AG20443 (cell line): ENCODE measurements around the gene SLC10A1.
"Not testable (repeated sequence)": the region's sequence is repeated elsewhere in the genome, so short reads cannot be mapped to it uniquely, and the experiment has no call there.

Experiments used
- DNase-seq: peaks from one replicate; pipeline ENCODE4 v3.0.0; 2012; ENCODE audit warnings: low spot score, mixed read lengths

Gene SLC10A1

DNA sequence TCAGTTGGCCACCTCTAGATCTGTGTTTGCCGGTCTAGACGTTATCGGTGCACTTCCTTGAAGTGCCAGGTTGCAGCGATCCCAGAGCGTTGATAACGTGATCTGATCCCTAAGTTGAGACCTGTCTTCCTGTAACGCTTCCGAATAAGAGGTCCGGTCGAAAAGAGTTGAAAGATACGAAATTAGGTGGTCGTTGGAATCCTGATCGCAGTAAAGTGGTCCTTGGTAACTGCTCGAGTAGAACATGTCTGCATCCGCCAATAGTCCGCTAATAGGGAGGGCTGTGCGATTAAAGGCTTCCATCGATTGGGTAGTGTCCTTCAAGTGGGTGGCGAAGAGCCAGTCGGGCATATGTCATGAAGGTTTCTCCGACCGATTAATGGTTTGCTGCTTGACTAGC lies 27.4 kb downstream of the SLC10A1 start:
- DNase-seq: no peak

DNA sequence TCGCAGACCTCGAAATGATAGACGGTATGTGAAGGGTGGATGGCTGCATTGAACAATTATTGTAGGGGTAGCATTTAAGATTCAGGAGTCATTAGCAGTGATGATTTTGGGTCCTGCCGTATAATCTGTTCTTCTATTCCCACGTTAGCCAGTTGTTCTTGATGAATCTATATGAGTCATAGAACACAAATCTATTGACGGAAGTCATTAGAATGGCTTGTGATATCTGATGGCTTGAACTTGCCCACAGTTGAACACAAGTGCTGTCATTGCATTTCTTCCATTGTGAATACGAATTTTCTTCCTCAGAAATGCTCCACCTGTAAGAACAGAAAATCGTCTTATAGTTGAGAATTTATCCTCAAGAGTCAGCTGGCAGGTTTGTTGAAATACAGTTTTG lies 28.2 kb downstream of the SLC10A1 start:
- no peak for DNase-seq

DNA sequence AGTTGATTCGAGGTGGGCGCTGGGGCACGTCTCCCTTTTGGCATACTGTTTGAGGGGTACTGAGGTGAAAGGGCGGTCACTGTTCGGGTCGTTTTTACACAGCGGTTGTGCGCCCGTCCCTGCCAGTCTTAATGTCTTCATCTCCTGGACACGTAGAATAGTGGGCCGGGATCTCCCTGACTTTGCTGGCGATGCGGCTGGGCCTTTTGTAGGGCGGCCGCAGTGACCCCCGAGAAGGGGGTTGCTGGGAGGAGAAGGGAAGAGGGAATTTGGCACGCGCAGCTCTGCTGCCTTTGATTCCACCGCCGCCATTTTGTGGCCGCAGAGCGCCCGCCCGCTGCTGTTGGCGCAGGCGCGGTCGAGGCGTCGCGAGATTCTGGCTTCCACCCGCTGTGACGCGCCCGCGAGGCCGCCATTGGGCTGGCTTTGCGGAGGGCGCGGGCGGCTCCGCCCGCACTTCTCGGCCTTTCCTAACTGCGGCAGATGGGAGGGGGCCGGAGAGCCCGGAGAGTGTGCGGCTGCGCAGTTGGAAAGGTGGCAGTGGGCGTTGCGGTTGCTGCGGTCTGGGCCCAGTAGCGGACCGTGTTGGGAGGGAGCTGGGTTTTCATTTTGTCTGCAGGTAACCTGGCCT lies 29.6 kb downstream of the SLC10A1 start:
- DNase-seq: peak; percentile 97

DNA sequence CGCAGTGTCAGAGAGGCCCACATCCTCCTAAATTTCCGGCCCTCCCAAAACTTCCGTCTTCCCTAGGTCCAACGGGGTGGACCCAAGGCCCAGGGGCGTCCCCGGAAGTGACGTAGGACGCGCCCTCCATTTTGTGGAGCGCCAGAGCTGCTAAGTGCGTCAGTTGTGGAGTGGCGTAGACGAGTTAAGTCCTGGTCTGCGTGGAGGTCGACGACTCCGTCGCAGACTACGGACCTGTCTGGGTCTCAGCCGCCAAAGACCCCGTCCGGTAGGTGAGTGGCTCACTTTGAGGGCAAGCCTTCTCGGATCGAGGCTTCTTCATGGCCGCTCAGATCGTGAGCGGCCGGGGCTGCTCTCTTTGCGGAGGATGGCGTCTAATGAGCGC lies 30.1 kb downstream of the SLC10A1 start, which contains the start of gene SRSF5:
Gene SRSF5 (plus strand): TSS at position 159 of the 385 bp plus-strand sequence. CDS start 1,015 bp downstream, outside the sequence.
- peak; percentile 96 for DNase-seq

DNA sequence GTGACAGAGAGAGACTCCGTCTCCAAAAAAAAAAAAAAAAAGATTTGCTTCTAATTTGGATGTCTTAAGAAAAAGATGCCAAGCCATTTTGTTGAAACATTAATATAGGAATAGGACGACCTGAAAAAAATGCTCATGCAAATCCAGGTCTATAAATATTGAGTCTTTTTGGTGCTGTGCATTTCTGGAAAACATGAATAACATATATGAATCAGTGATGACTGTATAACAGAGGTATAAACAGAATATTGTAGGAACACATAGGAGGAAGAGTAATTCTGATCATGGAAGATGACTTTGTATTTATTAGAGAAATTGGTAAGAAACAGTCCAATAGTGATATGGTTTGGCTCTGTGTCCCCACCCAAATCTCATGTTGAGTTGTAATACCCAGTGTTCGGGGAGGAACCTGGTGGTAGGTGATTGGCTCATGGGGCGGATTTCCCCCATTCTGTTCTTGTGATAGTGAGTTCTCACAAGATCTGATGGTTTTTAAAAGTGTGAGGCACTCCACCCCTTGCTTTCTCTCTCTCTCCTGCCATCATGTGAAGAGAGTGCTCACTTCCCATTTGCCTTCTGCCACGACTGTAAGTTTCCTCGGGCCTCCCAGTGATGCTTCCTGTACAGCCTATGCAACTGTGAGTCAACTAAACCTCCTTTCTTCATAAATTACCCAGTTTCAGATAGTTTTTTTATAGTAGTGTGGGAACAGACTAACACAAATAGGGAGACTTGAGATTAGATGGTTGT lies 33.1 kb downstream of the SLC10A1 start:
- DNase-seq: no peak

- no peak for DNase-seq
Measured at GRCh38 chr14:69760810-69761209, 36.2 kb downstream of the SLC10A1 start.

DNA sequence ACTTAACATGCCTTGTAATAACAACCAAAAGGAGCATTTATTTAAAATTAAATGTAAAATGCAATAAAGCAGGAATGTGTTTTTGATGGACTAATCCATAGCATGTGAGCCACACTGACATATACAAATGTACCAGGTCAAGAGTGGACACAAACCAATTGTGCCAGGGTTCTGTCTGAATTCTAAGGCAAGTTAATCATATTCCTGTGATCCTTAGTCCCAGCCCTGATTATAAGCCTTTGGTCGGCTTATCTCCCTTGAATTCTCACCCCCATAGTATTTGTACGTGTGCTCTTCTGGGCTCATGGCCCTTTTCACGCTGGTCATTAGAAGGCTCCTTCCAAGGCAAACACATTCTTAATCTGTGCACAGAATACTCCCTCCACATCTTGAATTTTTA lies 40.7 kb downstream of the SLC10A1 start:
- DNase-seq: no peak

DNA sequence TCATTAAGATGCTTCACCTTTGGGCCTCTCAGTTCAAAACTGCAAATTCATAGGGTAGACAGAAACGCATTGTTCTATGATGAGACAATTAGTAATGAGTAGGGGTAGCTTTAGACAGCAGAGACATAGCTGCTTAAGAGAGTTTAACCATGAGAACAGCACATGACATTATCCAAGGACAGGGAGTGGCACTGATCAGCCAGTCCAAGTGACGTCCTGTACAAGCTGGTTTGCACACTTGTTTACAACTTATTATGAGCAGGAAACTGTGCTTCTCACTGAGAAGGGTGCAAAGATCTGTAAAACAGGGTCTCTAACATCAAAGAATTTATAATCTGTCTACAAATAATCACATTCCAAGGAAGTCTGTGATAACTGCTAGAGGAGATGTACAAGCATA lies 41.3 kb downstream of the SLC10A1 start:
- no peak for DNase-seq

GRCh38 chr14:69755296-69755695 lies 41.7 kb downstream of the SLC10A1 start:
- no peak for DNase-seq

GRCh38 chr14:69754487-69754886 lies 42.6 kb downstream of the SLC10A1 start:
- DNase-seq: no peak

GRCh38 chr14:69753860-69754259 lies 43.2 kb downstream of the SLC10A1 start:
- no peak for DNase-seq

DNA sequence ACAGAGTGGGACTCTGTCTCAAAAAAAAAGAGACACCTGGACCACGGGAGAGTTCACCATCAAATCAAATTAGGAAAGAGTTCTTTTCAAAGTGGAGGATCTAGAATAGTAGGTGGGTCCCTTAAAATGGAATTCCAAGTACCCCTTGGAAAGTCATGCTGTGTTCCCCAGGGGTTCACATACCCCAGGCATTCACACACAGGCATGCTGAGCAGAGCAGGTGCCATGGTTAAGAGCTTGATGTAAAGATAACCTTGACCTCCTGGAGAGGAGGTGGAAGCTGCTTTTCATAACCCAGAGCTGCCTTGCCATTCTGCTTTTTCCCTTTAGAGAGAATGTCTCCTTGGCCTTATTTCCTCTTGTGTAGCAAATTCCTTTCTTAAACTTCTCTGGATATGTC lies 44.3 kb downstream of the SLC10A1 start:
- DNase-seq: no peak

DNA sequence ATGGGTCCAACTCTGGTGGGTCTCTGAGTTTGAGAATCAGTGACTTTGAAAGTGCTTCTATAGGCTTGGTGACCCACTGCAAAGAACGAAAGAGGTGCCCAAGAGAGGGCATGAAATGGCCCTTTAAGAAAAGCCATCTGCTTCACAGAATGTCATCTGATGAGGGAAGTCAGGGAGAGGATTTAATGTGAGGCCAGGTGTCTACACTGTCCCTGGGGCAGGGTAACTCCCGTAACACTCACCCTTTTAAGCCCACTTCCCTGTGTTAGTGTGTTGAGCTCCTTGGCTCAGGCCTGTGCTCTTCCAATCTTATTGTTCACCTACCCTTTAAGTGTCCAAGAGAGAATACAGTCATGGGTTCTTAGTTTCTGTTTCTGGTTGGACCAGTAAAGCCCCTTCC lies 46.5 kb downstream of the SLC10A1 start:
- DNase-seq: no peak

DNA sequence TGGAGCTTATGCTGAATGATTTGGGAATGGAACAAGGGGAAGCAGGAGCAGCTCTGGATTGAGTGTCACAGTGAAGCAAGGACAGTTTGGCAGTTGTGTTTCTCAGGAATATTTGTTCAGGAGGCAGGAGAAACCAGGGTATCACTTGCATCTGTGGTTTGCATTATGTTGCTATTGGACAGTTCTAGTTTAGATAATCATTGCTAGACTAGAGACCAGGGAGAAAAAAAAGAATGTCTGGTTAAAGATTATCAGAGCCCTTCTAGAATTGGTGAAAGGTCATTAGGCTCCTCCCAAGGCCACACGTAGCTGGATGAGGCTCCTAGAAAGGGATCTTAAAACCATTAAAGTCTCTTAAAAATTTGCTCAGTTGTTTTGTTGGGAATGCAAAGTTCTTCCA lies 47.1 kb downstream of the SLC10A1 start:
- DNase-seq: no peak

DNA sequence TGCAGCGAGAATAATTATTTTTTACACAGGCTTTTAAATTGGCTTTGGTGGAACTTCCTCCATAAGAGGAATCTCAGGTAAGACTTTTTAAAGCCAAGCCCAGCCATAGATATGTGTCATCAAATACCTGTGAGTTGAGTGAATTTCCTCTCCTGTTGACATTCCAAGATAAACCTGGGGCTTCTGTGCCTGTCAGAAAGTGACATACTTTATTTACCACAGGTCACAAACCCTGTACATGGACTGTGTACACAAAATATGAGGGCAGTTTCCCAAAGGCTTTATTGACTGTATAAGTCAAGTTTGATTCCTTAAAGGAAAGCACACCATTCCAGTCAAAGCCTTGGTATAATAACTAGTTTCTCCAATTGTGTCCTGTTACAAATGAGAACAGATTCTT lies 56.0 kb downstream of the SLC10A1 start:
- DNase-seq: no peak

- DNase-seq: not testable (repeated sequence)
Measured at GRCh38 chr14:69736405-69736804, 60.6 kb downstream of the SLC10A1 start.

- not testable (repeated sequence) for DNase-seq
Measured at GRCh38 chr14:69731919-69732598, 65.0 kb downstream of the SLC10A1 start.

DNA sequence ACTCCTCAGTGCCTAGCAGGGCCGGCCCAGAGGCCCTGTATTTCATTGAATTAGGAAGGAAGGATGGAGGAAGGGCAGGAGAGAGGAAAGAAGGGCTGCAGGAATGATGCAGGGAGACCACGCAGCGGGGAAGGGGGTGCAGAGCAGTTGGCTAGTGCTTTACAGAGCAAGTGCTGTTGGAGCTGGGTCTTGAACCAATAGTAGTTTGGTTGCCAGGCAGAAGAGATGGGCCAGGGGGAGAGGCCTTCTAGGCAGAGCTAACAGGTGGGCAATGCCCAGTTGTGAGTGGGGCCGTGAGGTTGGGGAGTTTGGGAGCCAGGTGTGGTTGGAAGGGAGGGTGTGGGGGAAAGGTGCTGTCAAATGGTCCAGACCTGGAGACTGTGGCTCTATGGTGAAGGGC lies 69.2 kb downstream of the SLC10A1 start:
- no peak for DNase-seq

DNA sequence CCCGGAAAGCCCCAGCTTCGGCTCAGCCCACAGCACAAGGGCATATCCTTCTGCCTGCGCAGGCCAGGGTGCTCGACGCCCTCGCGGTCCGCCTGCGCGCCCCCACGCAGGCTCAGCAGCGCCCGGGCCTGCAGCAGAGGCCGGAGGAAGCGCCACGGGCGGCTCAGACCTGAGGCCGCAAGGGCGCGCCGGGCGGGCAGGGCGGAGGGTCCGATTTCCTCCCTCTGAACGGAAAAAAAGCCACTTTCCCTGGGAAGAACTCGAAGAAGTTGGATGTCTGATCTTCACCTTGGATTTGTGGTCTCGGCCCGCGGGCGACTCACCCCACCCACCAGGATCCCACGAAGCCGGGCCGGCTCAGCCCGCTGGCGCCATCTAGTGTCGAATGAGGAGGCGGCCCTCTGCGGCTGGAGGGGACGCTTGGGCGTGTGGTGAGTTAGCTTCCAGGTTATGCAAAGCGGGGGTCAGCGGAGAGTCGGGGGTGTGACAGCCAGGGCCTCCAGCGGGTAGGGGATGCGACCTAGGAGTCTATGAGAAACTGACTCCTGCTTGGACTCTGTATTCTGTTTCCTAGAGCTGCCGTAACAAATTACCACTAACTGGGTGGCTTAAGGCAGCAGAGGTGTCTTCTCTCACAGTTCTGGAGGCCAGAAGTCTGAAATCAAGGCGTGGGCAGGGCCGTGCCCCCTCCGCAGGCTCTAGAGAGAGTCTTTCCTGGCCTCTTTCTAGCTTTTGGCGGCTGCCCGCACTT lies 70.1 kb downstream of the SLC10A1 start:
- DNase-seq: peak; percentile 94
